Activated T-cell treated with anti-CD3 and anti-CD28 coated beads, Interleukin-2, amount 50 U/mL, for 1 hour (primary cell): ENCODE results near the gene TRIM65.
"Not testable (repeated sequence)": the region's sequence is repeated elsewhere in the genome, so short reads cannot be mapped to it uniquely, and the experiment has no call there.

Source experiments
- DNase-seq: peaks from one replicate; pipeline ENCODE4 v3.0.0-alpha.2; 2020

TRIM65 gene

GRCh38 chr17:75895370-75896155 lies 1.2 kb downstream of the TRIM65 start:
- DNase-seq, result no peak

- DNase-seq, result no peak
Measured at GRCh38 chr17:75894049-75894733, 2.6 kb downstream of the TRIM65 start.

- no peak for DNase-seq
Measured at GRCh38 chr17:75893305-75894048, 3.3 kb downstream of the TRIM65 start.

- no peak for DNase-seq
Measured at GRCh38 chr17:75892556-75893224, 4.1 kb downstream of the TRIM65 start.

- no peak for DNase-seq
Measured at GRCh38 chr17:75891605-75892555, 4.9 kb downstream of the TRIM65 start.

- DNase-seq, result no peak
Measured at GRCh38 chr17:75891022-75891604, 5.6 kb downstream of the TRIM65 start.

GRCh38 chr17:75889454-75889853 lies 7.3 kb downstream of the TRIM65 start:
- DNase-seq, result no peak

- DNase-seq, result no peak
Measured at GRCh38 chr17:75888484-75888883, 8.3 kb downstream of the TRIM65 start.

- not testable (repeated sequence) for DNase-seq
Measured at GRCh38 chr17:75885860-75886259, 10.9 kb downstream of the TRIM65 start.

GRCh38 chr17:75885431-75885830 lies 11.3 kb downstream of the TRIM65 start:
- no peak for DNase-seq

GRCh38 chr17:75881678-75882454 lies 14.9 kb downstream of the TRIM65 start:
- DNase-seq, result no peak

GRCh38 chr17:75880266-75880665 lies 16.5 kb downstream of the TRIM65 start:
- DNase-seq, result no peak

- no peak for DNase-seq
Measured at GRCh38 chr17:75878174-75878998, 18.4 kb downstream of the TRIM65 start, which contains the start of gene TRIM47. TRIM47 (minus strand) TSS chr17:75878581; CDS start chr17:75878548, 33 bp downstream.

GRCh38 chr17:75877752-75878173 lies 19.0 kb downstream of the TRIM65 start:
- peak; percentile 80 for DNase-seq

GRCh38 chr17:75876938-75877751 lies 19.6 kb downstream of the TRIM65 start:
- DNase-seq, result peak; percentile 43

- peak; percentile 77 for DNase-seq
Measured at GRCh38 chr17:75876190-75876937, 20.4 kb downstream of the TRIM65 start.

GRCh38 chr17:75875940-75876189 lies 20.9 kb downstream of the TRIM65 start:
- no peak for DNase-seq
